Measurements from ENCODE around the gene RAD51B.

RAD51B gene

GRCh38 chr14:67932708-67933246, 113.2 kb downstream of the RAD51B start:
- Histone ChIP-seq H3K9me3 (replicated peaks in 1 of 11) (peaks cover 20 to 41% (median 32%) of the 10 kb centered on the region in 11 experiments), H3K36me3 (peaks cover 0 to 9% (median 0%) of the 10 kb centered on the region in 11 experiments; a peak in 2 of 22 replicates), H3K27me3 (no peaks in the 10 kb centered on the region), H3K4me1 (peaks cover 14 to 20% (median 18%) of the 10 kb centered on the region in 10 experiments; a peak in 19 of 20 replicates), H3K27ac (no peak overlapping the region), H3K4me3 (no peak overlapping the region), H3K9ac (0 out of 22 replicates have a peak overlapping the region, but pooled peaks of 1 of the 11 experiments have one; percentile 4), H4K20me1 (no peaks in the 10 kb centered on the region), H3K4me2 (peak overlapping the region in 5 of 11 experiments; percentile 11 to 34 (median 33); a peak in 4 of 22 replicates)
- TF ChIP-seq Cebpa-rat (IDR thresholded peaks at IDR 0.05) = no peak

GRCh38 chr14:67933266-67933665, 113.7 kb downstream of the RAD51B start:
- H3K9ac ChIP-seq = peak overlapping the region in 5 of 11 experiments; percentile 4 to 43 (median 17); a peak in 4 of 22 replicates
- H3K9me3 ChIP-seq (replicated peaks in 1 of 11) = peaks cover 20 to 36% (median 27%) of the 10 kb centered on the region in 11 experiments
- H4K20me1 ChIP-seq = no peaks in the 10 kb centered on the region
- peaks cover 0 to 9% (median 0%) of the 10 kb centered on the region in 11 experiments; a peak in 2 of 22 replicates for H3K36me3 ChIP-seq
- 0 out of 22 replicates have a peak overlapping the region, but pooled peaks of 2 of the 11 experiments have one; percentile 5 to 12 for H3K27ac ChIP-seq
- TF ChIP-seq Cebpa-rat (IDR thresholded peaks at IDR 0.05) = no peak
- no peaks in the 10 kb centered on the region for H3K27me3 ChIP-seq
- H3K4me1 ChIP-seq = peaks cover 14 to 20% (median 18%) of the 10 kb centered on the region in 10 experiments; a peak in 19 of 20 replicates
- no peak overlapping the region for H3K4me3 ChIP-seq
- peak overlapping the region in 9 of 11 experiments; percentile 10 to 51 (median 33); a peak in 15 of 22 replicates for H3K4me2 ChIP-seq

- TF ChIP-seq Cebpa-rat (IDR thresholded peaks at IDR 0.05) = no peak
- H3K9ac ChIP-seq = peak overlapping the region in 2 of 11 experiments; percentile 17 to 43; a peak in 2 of 22 replicates
Measured at GRCh38 chr14:67934087-67934486, 114.5 kb downstream of the RAD51B start.

GRCh38 chr14:67934862-67935261, 115.3 kb downstream of the RAD51B start:
- peaks cover 13 to 20% (median 18%) of the 10 kb centered on the region in 11 experiments for H3K9me3 ChIP-seq (replicated peaks in 1 of 11)
- H3K36me3 ChIP-seq = peaks cover 0 to 9% (median 0%) of the 10 kb centered on the region in 11 experiments; a peak in 2 of 22 replicates
- no peak for TF ChIP-seq Cebpa-rat (IDR thresholded peaks at IDR 0.05)
- no peaks in the 10 kb centered on the region for H3K27me3 ChIP-seq
- H3K27ac ChIP-seq = no peak overlapping the region; a peak in 1 of 22 replicates
- H3K4me2 ChIP-seq = 0 out of 22 replicates have a peak overlapping the region, but pooled peaks of 2 of the 11 experiments have one; percentile 15 to 48
- H3K4me1 ChIP-seq = peaks cover 14 to 26% (median 23%) of the 10 kb centered on the region in 10 experiments; a peak in 19 of 20 replicates
- H3K4me3 ChIP-seq = no peak overlapping the region
- no peaks in the 10 kb centered on the region for H4K20me1 ChIP-seq
- H3K9ac ChIP-seq = no peak overlapping the region

More at GRCh38 chr14:67934087-67934486, 114.5 kb downstream of the RAD51B start:
- H3K27ac ChIP-seq = no peak overlapping the region; a peak in 1 of 22 replicates
- H3K9me3 ChIP-seq (replicated peaks in 1 of 11) = peaks cover 17 to 28% (median 23%) of the 10 kb centered on the region in 11 experiments
- no peak overlapping the region for H3K4me3 ChIP-seq
- no peaks in the 10 kb centered on the region for H3K27me3 ChIP-seq
- peaks cover 0 to 9% (median 0%) of the 10 kb centered on the region in 11 experiments; a peak in 2 of 22 replicates for H3K36me3 ChIP-seq
- peaks cover 14 to 20% (median 19%) of the 10 kb centered on the region in 10 experiments; a peak in 19 of 20 replicates for H3K4me1 ChIP-seq
- peak overlapping the region in 8 of 11 experiments; percentile 8 to 51 (median 33); a peak in 7 of 22 replicates for H3K4me2 ChIP-seq
- H4K20me1 ChIP-seq = no peaks in the 10 kb centered on the region

GRCh38 chr14:67935371-67935770, 115.8 kb downstream of the RAD51B start:
- Histone ChIP-seq H3K9me3 (replicated peaks in 1 of 11) (peaks cover 8 to 15% (median 13%) of the 10 kb centered on the region in 11 experiments), H3K4me2 (no peak overlapping the region), H3K9ac (no peak overlapping the region), H4K20me1 (no peaks in the 10 kb centered on the region), H3K4me1 (peaks cover 16 to 27% (median 23%) of the 10 kb centered on the region in 10 experiments), H3K4me3 (no peak overlapping the region), H3K27ac (no peak overlapping the region), H3K27me3 (no peaks in the 10 kb centered on the region), H3K36me3 (peaks cover 0 to 6% (median 0%) of the 10 kb centered on the region in 11 experiments; a peak in 2 of 22 replicates)
- TF ChIP-seq Cebpa-rat (IDR thresholded peaks at IDR 0.05) = no peak

GRCh38 chr14:67938071-67938470, 118.5 kb downstream of the RAD51B start:
- Histone ChIP-seq H3K27me3 (no peaks in the 10 kb centered on the region), H3K9me3 (replicated peaks in 1 of 11) (no peaks in the 10 kb centered on the region), H3K27ac (no peak overlapping the region), H3K4me3 (no peak overlapping the region), H3K4me1 (peaks cover 28 to 43% (median 36%) of the 10 kb centered on the region in 10 experiments), H3K36me3 (no peaks in the 10 kb centered on the region), H4K20me1 (no peaks in the 10 kb centered on the region), H3K9ac (no peak overlapping the region), H3K4me2 (no peak overlapping the region)
- no peak for TF ChIP-seq Cebpa-rat (IDR thresholded peaks at IDR 0.05)

- peak overlapping the region; percentile 6 to 52 (median 24); a peak in 13 of 22 replicates for H3K4me2 ChIP-seq
Measured at GRCh38 chr14:67940486-67941455, 121.2 kb downstream of the RAD51B start.

GRCh38 chr14:67941456-67942018, 122.0 kb downstream of the RAD51B start:
- peak overlapping the region; percentile 6 to 52 (median 24); a peak in 13 of 22 replicates for H3K4me2 ChIP-seq
- H3K27me3 ChIP-seq = no peaks in the 10 kb centered on the region
- no peaks in the 10 kb centered on the region for H3K9me3 ChIP-seq (replicated peaks in 1 of 11)
- H3K27ac ChIP-seq = no peak overlapping the region
- peaks cover 15 to 40% (median 23%) of the 10 kb centered on the region in 10 experiments; a peak in 19 of 20 replicates for H3K4me1 ChIP-seq
- TF ChIP-seq Cebpa-rat (IDR thresholded peaks at IDR 0.05) = no peak
- H3K9ac ChIP-seq = peak overlapping the region in 4 of 11 experiments; percentile 2 to 23 (median 10); a peak in 3 of 22 replicates
- no peaks in the 10 kb centered on the region for H3K36me3 ChIP-seq
- H3K4me3 ChIP-seq = no peak overlapping the region
- no peaks in the 10 kb centered on the region for H4K20me1 ChIP-seq

More at GRCh38 chr14:67940486-67941455, 121.2 kb downstream of the RAD51B start:
- Histone ChIP-seq H3K27ac (no peak overlapping the region), H4K20me1 (no peaks in the 10 kb centered on the region), H3K4me1 (peaks cover 15 to 38% (median 23%) of the 10 kb centered on the region in 10 experiments; a peak in 19 of 20 replicates), H3K9me3 (replicated peaks in 1 of 11) (no peaks in the 10 kb centered on the region), H3K9ac (peak overlapping the region in 3 of 11 experiments; percentile 2 to 23 (median 5); a peak in 3 of 22 replicates), H3K27me3 (no peaks in the 10 kb centered on the region), H3K36me3 (no peaks in the 10 kb centered on the region), H3K4me3 (no peak overlapping the region)
- no peak for TF ChIP-seq Cebpa-rat (IDR thresholded peaks at IDR 0.05)
